ENCODE measurements around the gene TCP11.

- TF ChIP-seq CTCF (IDR thresholded peaks at IDR 0.05): no peak
- no peak for TF ChIP-seq POLR2A (IDR thresholded peaks at IDR 0.05)
Observed at GRCh38 chr6:35071347-35071994, 69.7 kb downstream of the TCP11 start.
